SK-N-SH (cell line): ENCODE measurements around the gene FGFRL1. TPM values are rescaled to one million over a fixed set of nuclear protein-coding genes. Genes with fewer than 3 reads are reported as not detected.

Experiments used
- CTCF ChIA-PET: fragments of 300-600, 350-600 bp; formaldehyde crosslinking; extraction: SDS; loops from one replicate; lab custom pipeline; 2021; lab: Yijun Ruan, JAX
- POLR2A ChIA-PET: fragments of 350-600 bp; sonication (Branson Sonifier 250); formaldehyde crosslinking; extraction: SDS; loops from one replicate; lab custom pipeline; 2020; ENCODE audit warnings: antibody characterized with exemption, inconsistent platforms; lab: Yijun Ruan, JAX
- DNase-seq: peaks from one replicate; pipeline ENCODE4 v3.0.0; 2012
- H2AFZ ChIP-seq: fragments of 200-600 bp; sonication (generic); 2 replicates; pipeline ENCODE4 v1.8.1; 2016; ENCODE audit warnings: antibody characterized with exemption, mild to moderate bottlenecking, low read depth
- H3F3A ChIP-seq: fragments of 200-600 bp; sonication (generic); replicated peaks from 2 replicates; pipeline ENCODE3; 2016; ENCODE audit warnings: antibody characterized with exemption, mild to moderate bottlenecking; ENCODE audit not compliant: insufficient read depth
- H3K27ac ChIP-seq, 2 experiments: fragments of 200-500 bp in 1 of 2; fragments of 200-600 bp in 1 of 2; sonication (Bioruptor generic) in 1 of 2; sonication (generic), shearing (Covaris generic) in 1 of 2; 2 replicates each; pipeline versions ENCODE4 v1.5.1 to v1.6.1; 2014 to 2016; ENCODE audit warnings: low read depth in 2 of 2, inconsistent platforms in 1 of 2, low read length in 1 of 2, mild to moderate bottlenecking in 1 of 2, mixed read lengths in 1 of 2
- H3K27me3 ChIP-seq: fragments of 200-600 bp; sonication (generic), shearing (Covaris generic); 2 replicates; pipeline ENCODE4 v1.6.1; 2016; ENCODE audit warnings: mixed run types; ENCODE audit not compliant: insufficient read depth
- H3K36me3 ChIP-seq, 2 experiments: fragments of 200-500 bp in 1 of 2; fragments of 200-600 bp in 1 of 2; sonication (Bioruptor generic) in 1 of 2; sonication (generic) in 1 of 2; replicated peaks in 1 of 2; 2 replicates each; pipeline versions ENCODE3 to v1.5.1; 2014 to 2016; ENCODE audit warnings: low read length in 1 of 2, mild to moderate bottlenecking in 1 of 2; ENCODE audit not compliant: insufficient read depth in 2 of 2, control insufficient read depth in 1 of 2
- H3K4me1 ChIP-seq, 2 experiments: fragments of 200-500 bp in 1 of 2; fragments of 200-600 bp in 1 of 2; sonication (Bioruptor generic) in 1 of 2; sonication (generic), shearing (Covaris generic) in 1 of 2; 2 replicates each; pipeline versions ENCODE4 v1.5.1 to v1.6.1; 2014 to 2016; ENCODE audit warnings: low read depth in 1 of 2, low read length in 1 of 2, mixed run types in 1 of 2; ENCODE audit not compliant: insufficient read depth in 2 of 2, control insufficient read depth in 1 of 2
- H3K4me2 ChIP-seq: fragments of 200-600 bp; sonication (generic), shearing (Covaris generic); 2 replicates; pipeline ENCODE4 v1.6.1; 2017; ENCODE audit warnings: mixed run types
- H3K4me3 ChIP-seq, 2 experiments: fragments of 200-500 bp in 1 of 2; fragments of 200-600 bp in 1 of 2; sonication (Bioruptor generic) in 1 of 2; sonication (generic), shearing (Covaris generic) in 1 of 2; 2 replicates each; pipeline versions ENCODE4 v1.5.1 to v1.8.1; 2014 to 2016; ENCODE audit warnings: low read depth in 2 of 2, inconsistent platforms in 1 of 2, low read length in 1 of 2, mild to moderate bottlenecking in 1 of 2, mixed read lengths in 1 of 2, moderate library complexity in 1 of 2
- H3K79me2 ChIP-seq: fragments of 200-600 bp; sonication (generic); 2 replicates; pipeline ENCODE4 v1.8.1; 2017; ENCODE audit warnings: mild to moderate bottlenecking; ENCODE audit not compliant: insufficient read depth
- H3K9ac ChIP-seq: fragments of 200-600 bp; sonication (generic); 2 replicates; pipeline ENCODE4 v1.6.1; 2017; ENCODE audit warnings: mixed run types
- H3K9me2 ChIP-seq: fragments of 200-600 bp; sonication (generic); 2 replicates; pipeline ENCODE4 v1.6.1; 2017; ENCODE audit warnings: mixed run types
- H3K9me3 ChIP-seq: fragments of 200-600 bp; sonication (generic); 2 replicates; pipeline ENCODE4 v1.6.1; 2017; ENCODE audit warnings: mixed run types, mild to moderate bottlenecking, moderate library complexity
- H4K20me1 ChIP-seq: fragments of 200-600 bp; sonication (generic); 2 replicates; pipeline ENCODE4 v1.6.1; 2017; ENCODE audit warnings: mild to moderate bottlenecking, mixed run types; ENCODE audit not compliant: insufficient read depth
- CHD2 ChIP-seq: fragments of 150-350 bp; IDR thresholded peaks from 2 replicates; pipeline ENCODE4 v1.6.1; 2018; ENCODE audit warnings: low read length; ENCODE audit not compliant: partially characterized antibody
- EP300 ChIP-seq, 2 experiments: IDR thresholded peaks; 2 replicates each; pipeline versions ENCODE4 v1.4.0 to v1.6.1; 2012; ENCODE audit warnings: borderline replicate concordance in 1 of 2, low read depth in 1 of 2, low read length in 1 of 2
- IRF3 ChIP-seq: fragments of 150-350 bp; IDR thresholded peaks from 2 replicates; pipeline ENCODE4 v1.6.1; 2016; ENCODE audit warnings: mild to moderate bottlenecking, low read depth, low read length
- NFIC ChIP-seq: IDR thresholded peaks from 2 replicates; pipeline ENCODE4 v1.4.0; 2012; ENCODE audit warnings: borderline replicate concordance
- NRF1 ChIP-seq: IDR thresholded peaks from 2 replicates; pipeline ENCODE4 v1.6.1; 2012; ENCODE audit warnings: low read depth, mild to moderate bottlenecking, low read length
- RCOR1 ChIP-seq: fragments of 150-350 bp; IDR thresholded peaks from 2 replicates; pipeline ENCODE4 v1.6.1; 2017; ENCODE audit warnings: antibody characterized with exemption, low read length
- RXRA ChIP-seq: IDR thresholded peaks from 2 replicates; pipeline ENCODE4 v1.4.0; 2012; ENCODE audit warnings: low read depth, mild to moderate bottlenecking, borderline replicate concordance
- SMC3 ChIP-seq: IDR thresholded peaks from 2 replicates; pipeline ENCODE4 v1.6.1; 2012; ENCODE audit warnings: low read depth, low read length, improper control_type of control experiment
- TAF1 ChIP-seq: IDR thresholded peaks from 2 replicates; pipeline ENCODE4 v1.6.1; 2012; ENCODE audit warnings: low read depth, mild to moderate bottlenecking, low read length, moderate library complexity, borderline replicate concordance
- WGBS: methylation state at CpG from one replicate; pipeline ENCODE4 v1.1.6; 2017; ENCODE audit warnings: low lambda C conversion rate; 5-methylcytosine and 5-hydroxymethylcytosine counted together
- polyA plus RNA-seq, 3 experiments: library from polyadenylated mRNA; depleted of rRNA; stranded (reverse); fragments of >200 nt; gene quantifications; 2 replicates each; pipeline ENCODE4 v1.2.3, GENCODE V29; 2012
- TF ChIP-seq, protein P1 (sequence below): fragments of 150-350 bp; IDR thresholded peaks from 2 replicates; pipeline ENCODE4 v1.6.1; 2017; ENCODE audit warnings: antibody characterized with exemption, low read length, low read depth, borderline replicate concordance

FGFRL1 gene
- polyA plus RNA-seq, 1 of the 3 experiments (the other 2 are of a cell fraction) = 22.5 TPM

DNA sequence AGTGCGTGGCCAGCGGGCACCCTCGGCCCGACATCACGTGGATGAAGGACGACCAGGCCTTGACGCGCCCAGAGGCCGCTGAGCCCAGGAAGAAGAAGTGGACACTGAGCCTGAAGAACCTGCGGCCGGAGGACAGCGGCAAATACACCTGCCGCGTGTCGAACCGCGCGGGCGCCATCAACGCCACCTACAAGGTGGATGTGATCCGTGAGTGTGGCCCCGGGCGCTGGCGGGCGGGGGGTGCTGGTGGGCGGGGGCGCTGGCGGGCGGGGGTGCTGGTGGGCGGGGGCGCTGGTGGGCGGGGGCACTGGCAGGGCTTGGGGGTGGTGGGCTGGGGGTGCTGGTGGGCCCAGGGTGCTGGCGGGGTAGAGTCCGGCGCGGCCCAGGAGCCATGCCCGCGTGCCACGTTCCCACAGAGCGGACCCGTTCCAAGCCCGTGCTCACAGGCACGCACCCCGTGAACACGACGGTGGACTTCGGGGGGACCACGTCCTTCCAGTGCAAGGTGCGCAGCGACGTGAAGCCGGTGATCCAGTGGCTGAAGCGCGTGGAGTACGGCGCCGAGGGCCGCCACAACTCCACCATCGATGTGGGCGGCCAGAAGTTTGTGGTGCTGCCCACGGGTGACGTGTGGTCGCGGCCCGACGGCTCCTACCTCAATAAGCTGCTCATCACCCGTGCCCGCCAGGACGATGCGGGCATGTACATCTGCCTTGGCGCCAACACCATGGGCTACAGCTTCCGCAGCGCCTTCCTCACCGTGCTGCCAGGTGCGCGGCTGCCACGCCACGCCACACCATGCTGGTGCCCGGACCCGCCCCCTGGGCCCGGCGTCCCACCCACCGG lies 12.7 kb downstream of the FGFRL1 start:
- 97% methylated on average over 32 of the region's 83 CpGs for WGBS
- H3K9me3 ChIP-seq = no peaks in the 10 kb centered on the region
- H3K4me2 ChIP-seq = no peak overlapping the region
- TF ChIP-seq CHD2 = no peak
- TF ChIP-seq IRF3 = no peak
- ChIA-PET POLR2A (no interaction called here), CTCF (interaction anchor here (0.9 kb wide), 1 partner anchor 8 kb away, joined by 3 read pairs; no protein-coding TSS in a partner anchor)
- H3K4me3 ChIP-seq = no peak overlapping the region
- H3K27me3 ChIP-seq = no peaks in the 10 kb centered on the region
- no peak overlapping the region for H3K9ac ChIP-seq
- H3K9me2 ChIP-seq = no peaks in the 10 kb centered on the region
- H3K27ac ChIP-seq = no peak overlapping the region
- no peaks in the 10 kb centered on the region for H3K79me2 ChIP-seq
- H3F3A ChIP-seq = peaks cover 8% of the 10 kb centered on the region
- H4K20me1 ChIP-seq = peaks cover 1% of the 10 kb centered on the region; the same call in 1 of the 2 replicates
- no peak overlapping the region for H2AFZ ChIP-seq
- no peaks in the 10 kb centered on the region; a peak in 1 of 4 replicates for H3K4me1 ChIP-seq
- peaks cover 0 to 4% of the 10 kb centered on the region in 2 experiments for H3K36me3 ChIP-seq
- DNase-seq = no peak

DNA sequence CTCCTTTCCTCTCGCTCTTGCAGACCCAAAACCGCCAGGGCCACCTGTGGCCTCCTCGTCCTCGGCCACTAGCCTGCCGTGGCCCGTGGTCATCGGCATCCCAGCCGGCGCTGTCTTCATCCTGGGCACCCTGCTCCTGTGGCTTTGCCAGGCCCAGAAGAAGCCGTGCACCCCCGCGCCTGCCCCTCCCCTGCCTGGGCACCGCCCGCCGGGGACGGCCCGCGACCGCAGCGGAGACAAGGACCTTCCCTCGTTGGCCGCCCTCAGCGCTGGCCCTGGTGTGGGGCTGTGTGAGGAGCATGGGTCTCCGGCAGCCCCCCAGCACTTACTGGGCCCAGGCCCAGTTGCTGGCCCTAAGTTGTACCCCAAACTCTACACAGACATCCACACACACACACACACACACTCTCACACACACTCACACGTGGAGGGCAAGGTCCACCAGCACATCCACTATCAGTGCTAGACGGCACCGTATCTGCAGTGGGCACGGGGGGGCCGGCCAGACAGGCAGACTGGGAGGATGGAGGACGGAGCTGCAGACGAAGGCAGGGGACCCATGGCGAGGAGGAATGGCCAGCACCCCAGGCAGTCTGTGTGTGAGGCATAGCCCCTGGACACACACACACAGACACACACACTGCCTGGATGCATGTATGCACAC lies 13.6 kb downstream of the FGFRL1 start:
- Histone ChIP-seq H3K4me3 (no peak overlapping the region), H3K27ac (no peak overlapping the region), H4K20me1 (no peaks in the 10 kb centered on the region), H3K9me3 (no peaks in the 10 kb centered on the region), H3K79me2 (no peaks in the 10 kb centered on the region), H3K4me2 (no peak overlapping the region), H3K4me1 (no peaks in the 10 kb centered on the region; a peak in 1 of 4 replicates), H3K27me3 (no peaks in the 10 kb centered on the region), H3K36me3 (peaks cover 0 to 4% of the 10 kb centered on the region in 2 experiments), H3F3A (peaks cover 8% of the 10 kb centered on the region), H3K9me2 (no peaks in the 10 kb centered on the region), H2AFZ (no peak overlapping the region), H3K9ac (no peak overlapping the region)
- TF ChIP-seq TAF1 (no peak), SMC3 (no peak), NRF1 (no peak), RCOR1 (no peak), RXRA (no peak), NFIC (no peak), EP300 (IDR thresholded peaks at IDR 0.05; ENCODE audit: borderline replicate concordance in 1 of 2, low read depth in 1 of 2, low read length in 1 of 2) (no peak)
- TF ChIP-seq, protein P1, sequence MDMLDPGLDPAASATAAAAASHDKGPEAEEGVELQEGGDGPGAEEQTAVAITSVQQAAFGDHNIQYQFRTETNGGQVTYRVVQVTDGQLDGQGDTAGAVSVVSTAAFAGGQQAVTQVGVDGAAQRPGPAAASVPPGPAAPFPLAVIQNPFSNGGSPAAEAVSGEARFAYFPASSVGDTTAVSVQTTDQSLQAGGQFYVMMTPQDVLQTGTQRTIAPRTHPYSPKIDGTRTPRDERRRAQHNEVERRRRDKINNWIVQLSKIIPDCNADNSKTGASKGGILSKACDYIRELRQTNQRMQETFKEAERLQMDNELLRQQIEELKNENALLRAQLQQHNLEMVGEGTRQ = no peak
- 86% methylated on average over 22 of the region's 32 CpGs for WGBS
- POLR2A ChIA-PET = no interaction called here
- DNase-seq = no peak
- CTCF ChIA-PET = no interaction called here
